CD4-positive, alpha-beta T cell (primary cell): ENCODE data around the gene ENAH. TPM values are rescaled to one million over a fixed set of nuclear protein-coding genes. Genes with fewer than 3 reads are reported as not detected.

ENCODE experiments used
- ATAC-seq: fragments of 200-7000 bp; cut with Tn5 transposase; one replicate; pipeline ENCODE4 v1.10.0; 2022; ENCODE audit warnings: mild to moderate bottlenecking; ENCODE audit not compliant: poor library complexity
- CTCF ChIA-PET: fragments of 350-600 bp; sonication (Branson Sonifier 250); formaldehyde crosslinking; loops from one replicate; lab custom pipeline; 2021; ENCODE audit warnings: antibody characterized with exemption, inconsistent platforms; lab: Charles Lee
- POLR2A ChIA-PET: fragments of 350-600 bp; sonication (Branson Sonifier 250); formaldehyde crosslinking; loops from one replicate; lab custom pipeline; 2021; ENCODE audit warnings: antibody characterized with exemption, inconsistent platforms; lab: Charles Lee
- DNase-seq, 14 experiments: peaks; one replicate each; pipeline ENCODE4 v3.0.0-alpha.2; 2013 to 2020; ENCODE audit warnings: mixed read lengths in 2 of 14
- H3K27ac ChIP-seq, 2 donors: one replicate each; pipeline versions ENCODE4 v1.5.1 to v1.7.0; 2013; ENCODE audit warnings: low read length in 2 of 2, low read depth in 1 of 2, mild to moderate bottlenecking in 1 of 2
- H3K27me3 ChIP-seq, 2 experiments: 1 replicate in 1 of 2; 2 replicates in 1 of 2; pipeline versions ENCODE4 v1.6.1 to v1.7.0; 2013; ENCODE audit warnings: low read length in 2 of 2, control low read depth in 1 of 2, mild to moderate bottlenecking in 1 of 2, moderate library complexity in 1 of 2; ENCODE audit not compliant: insufficient read depth in 2 of 2, control insufficient read depth in 1 of 2
- H3K36me3 ChIP-seq: one replicate; pipeline ENCODE4 v1.6.1; 2013; ENCODE audit warnings: low read length, control low read depth; ENCODE audit not compliant: insufficient read depth
- H3K4me1 ChIP-seq: one replicate; pipeline ENCODE4 v1.6.1; 2013; ENCODE audit warnings: low read length, control low read depth; ENCODE audit not compliant: insufficient read depth
- H3K4me3 ChIP-seq: one replicate; pipeline ENCODE4 v1.5.1; 2013; ENCODE audit warnings: mild to moderate bottlenecking, low read length, moderate library complexity
- H3K9me3 ChIP-seq, 2 experiments: 1 replicate in 1 of 2; 2 replicates in 1 of 2; pipeline versions ENCODE4 v1.6.1 to v1.7.0; 2013; ENCODE audit warnings: low read length in 2 of 2, mild to moderate bottlenecking in 2 of 2, control low read depth in 1 of 2, moderate library complexity in 1 of 2; ENCODE audit not compliant: control insufficient read depth in 1 of 2, insufficient read depth in 1 of 2
- H3K27ac Mint-ChIP-seq: one replicate; pipeline ENCODE4 v1.8.0; 2020; ENCODE audit warnings: mixed read lengths
- H3K27me3 Mint-ChIP-seq: one replicate; pipeline ENCODE4 v1.8.0; 2021; ENCODE audit warnings: mixed read lengths
- H3K36me3 Mint-ChIP-seq: one replicate; pipeline ENCODE4 v1.8.0; 2021; ENCODE audit warnings: low read depth, mixed read lengths
- H3K4me1 Mint-ChIP-seq: one replicate; pipeline ENCODE4 v1.8.0; 2021; ENCODE audit warnings: low read depth, mixed read lengths
- H3K4me3 Mint-ChIP-seq: one replicate; pipeline ENCODE4 v1.8.0; 2020; ENCODE audit warnings: mild to moderate bottlenecking, mixed read lengths
- H3K9me3 Mint-ChIP-seq: one replicate; pipeline ENCODE4 v1.8.0; 2020; ENCODE audit warnings: mixed read lengths
- intact Hi-C, 2 experiments: fragments of 100-400 bp; cut with DNase I in 1 of 2; cut with micrococcal nuclease in 1 of 2; formaldehyde crosslinking; loops; one replicate each; pipeline versions ENCODE4 v1.15.1 to v1.9.0; 2023 to 2025; cut with DNase I, micrococcal nuclease
- total RNA-seq, 174 experiments: library from RNA in 2 of 174; stranded (reverse) in 2 of 174; gene quantifications; one replicate each; pipeline ENCODE4 v1.2.3 and lab custom pipeline; 2021 to 2026
- TF ChIP-seq, protein P1 (sequence below): fragments of 200-600 bp; IDR thresholded peaks from one replicate; pipeline ENCODE4 v1.8.0; 2022; ENCODE audit warnings: antibody characterized with exemption, mild to moderate bottlenecking

The ENAH gene
- total RNA-seq, 2 experiments from 2014 or later = not detected

DNA sequence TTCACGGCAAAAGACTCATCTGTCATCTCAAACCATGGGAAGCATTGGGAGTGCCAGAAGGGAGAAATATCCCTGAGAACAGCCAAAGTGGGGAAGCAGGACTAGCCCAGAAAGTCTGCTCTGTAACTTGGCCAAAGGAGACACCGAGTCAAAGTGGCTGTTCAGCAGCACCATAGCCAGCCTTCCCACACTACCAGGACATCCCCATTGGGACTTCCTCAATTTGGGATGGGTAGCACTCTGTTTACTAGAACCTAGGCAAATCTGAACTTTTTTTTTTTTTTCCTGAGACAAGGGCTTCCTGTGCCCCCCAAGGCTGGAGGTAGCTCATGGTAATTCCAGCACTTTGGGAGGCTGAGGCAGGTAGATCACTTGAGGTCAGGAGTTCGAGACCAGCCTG is 93.0 kb downstream of the ENAH start:
- Mint-ChIP-seq H3K27me3 (peaks cover 14% of the 10 kb centered on the region), H3K36me3 (no peaks in the 10 kb centered on the region), H3K27ac (no peak overlapping the region), H3K4me3 (no peak overlapping the region), H3K9me3 (no peaks in the 10 kb centered on the region), H3K4me1 (no peaks in the 10 kb centered on the region)
- ChIA-PET POLR2A (no interaction called here), CTCF (interaction anchor here (1.2 kb wide), 1 partner anchor 10 kb away, joined by 3 read pairs; no protein-coding TSS in a partner anchor)
- Histone ChIP-seq H3K27ac (no peak overlapping the region), H3K27me3 (peaks cover 0 to 6% of the 10 kb centered on the region in 2 experiments), H3K9me3 (no peaks in the 10 kb centered on the region), H3K4me3 (no peak overlapping the region), H3K4me1 (no peaks in the 10 kb centered on the region), H3K36me3 (no peaks in the 10 kb centered on the region)
- no peak for ATAC-seq
- intact Hi-C loops = loop anchor here in 1 of 2 experiments (10.0 kb wide), 1 partner anchor 285 kb away; no protein-coding TSS in a partner anchor
- no peak for DNase-seq
- TF ChIP-seq, protein P1, sequence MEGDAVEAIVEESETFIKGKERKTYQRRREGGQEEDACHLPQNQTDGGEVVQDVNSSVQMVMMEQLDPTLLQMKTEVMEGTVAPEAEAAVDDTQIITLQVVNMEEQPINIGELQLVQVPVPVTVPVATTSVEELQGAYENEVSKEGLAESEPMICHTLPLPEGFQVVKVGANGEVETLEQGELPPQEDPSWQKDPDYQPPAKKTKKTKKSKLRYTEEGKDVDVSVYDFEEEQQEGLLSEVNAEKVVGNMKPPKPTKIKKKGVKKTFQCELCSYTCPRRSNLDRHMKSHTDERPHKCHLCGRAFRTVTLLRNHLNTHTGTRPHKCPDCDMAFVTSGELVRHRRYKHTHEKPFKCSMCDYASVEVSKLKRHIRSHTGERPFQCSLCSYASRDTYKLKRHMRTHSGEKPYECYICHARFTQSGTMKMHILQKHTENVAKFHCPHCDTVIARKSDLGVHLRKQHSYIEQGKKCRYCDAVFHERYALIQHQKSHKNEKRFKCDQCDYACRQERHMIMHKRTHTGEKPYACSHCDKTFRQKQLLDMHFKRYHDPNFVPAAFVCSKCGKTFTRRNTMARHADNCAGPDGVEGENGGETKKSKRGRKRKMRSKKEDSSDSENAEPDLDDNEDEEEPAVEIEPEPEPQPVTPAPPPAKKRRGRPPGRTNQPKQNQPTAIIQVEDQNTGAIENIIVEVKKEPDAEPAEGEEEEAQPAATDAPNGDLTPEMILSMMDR = no peak

DNA sequence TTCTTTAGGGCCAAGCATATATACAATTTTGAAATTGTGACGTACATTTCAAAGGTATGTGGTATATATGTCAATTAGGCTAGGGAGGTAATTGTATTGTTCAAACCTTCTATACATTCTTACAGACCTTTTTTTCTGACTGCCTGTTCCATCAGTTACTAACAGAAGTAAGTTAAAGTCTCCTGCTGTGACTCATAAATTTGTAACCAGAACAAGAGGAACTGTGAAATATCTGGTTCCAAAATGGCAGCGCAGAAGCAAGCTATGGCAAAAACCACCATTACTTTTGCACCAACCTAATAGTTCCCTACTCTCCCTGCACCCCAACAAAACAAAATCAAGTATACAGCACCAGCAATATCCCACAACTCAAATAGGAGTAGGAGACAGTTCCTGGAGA is 93.6 kb downstream of the ENAH start:
- Histone ChIP-seq H3K36me3 (no peaks in the 10 kb centered on the region), H3K27ac (no peak overlapping the region), H3K4me3 (no peak overlapping the region), H3K4me1 (no peaks in the 10 kb centered on the region), H3K9me3 (no peaks in the 10 kb centered on the region), H3K27me3 (peaks cover 0 to 6% of the 10 kb centered on the region in 2 experiments)
- H3K27me3 Mint-ChIP-seq = peaks cover 14% of the 10 kb centered on the region
- ChIA-PET CTCF (no interaction called here), POLR2A (no interaction called here)
- DNase-seq (no peak), ATAC-seq (no peak)
- no peaks in the 10 kb centered on the region for H3K36me3 Mint-ChIP-seq
- intact Hi-C loops = loop anchor here in 1 of 2 experiments (10.0 kb wide), 1 partner anchor 285 kb away; no protein-coding TSS in a partner anchor
- no peak overlapping the region for H3K27ac Mint-ChIP-seq
- TF ChIP-seq, protein P1 = no peak
- no peak overlapping the region for H3K4me3 Mint-ChIP-seq
- no peaks in the 10 kb centered on the region for H3K4me1 Mint-ChIP-seq
- no peaks in the 10 kb centered on the region for H3K9me3 Mint-ChIP-seq

DNA sequence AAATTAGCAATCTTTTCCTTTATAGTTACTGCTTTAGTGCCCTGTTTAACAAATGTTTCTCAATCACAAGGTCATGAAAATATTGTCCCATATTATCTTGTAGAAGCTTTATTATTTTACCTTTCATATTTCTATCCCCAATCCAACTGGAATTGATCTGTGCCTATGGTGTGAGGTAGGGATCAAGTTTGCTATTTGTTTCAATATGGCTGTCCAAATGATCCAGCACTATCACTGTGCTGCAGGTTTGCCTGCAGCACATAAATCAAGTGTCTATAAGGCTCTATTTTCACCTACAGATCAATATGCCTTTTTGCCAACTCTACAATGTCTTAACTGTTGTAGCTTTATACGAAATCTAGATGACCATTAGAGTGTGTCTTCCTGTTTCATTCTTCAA is 96.2 kb downstream of the ENAH start:
- H3K9me3 ChIP-seq = no peaks in the 10 kb centered on the region
- no peaks in the 10 kb centered on the region for H3K4me1 ChIP-seq
- CTCF ChIA-PET = no interaction called here
- Mint-ChIP-seq H3K27me3 (peaks cover 11% of the 10 kb centered on the region), H3K4me3 (no peak overlapping the region), H3K4me1 (no peaks in the 10 kb centered on the region), H3K36me3 (no peaks in the 10 kb centered on the region), H3K27ac (no peak overlapping the region), H3K9me3 (no peaks in the 10 kb centered on the region)
- intact Hi-C loops = loop anchor here in 1 of 2 experiments (10.0 kb wide), 1 partner anchor 288 kb away; no protein-coding TSS in a partner anchor
- POLR2A ChIA-PET = no interaction called here
- ATAC-seq = no peak
- no peak overlapping the region for H3K27ac ChIP-seq
- peaks cover 0 to 6% of the 10 kb centered on the region in 2 experiments for H3K27me3 ChIP-seq
- no peaks in the 10 kb centered on the region for H3K36me3 ChIP-seq
- H3K4me3 ChIP-seq = no peak overlapping the region
- DNase-seq = no peak
- TF ChIP-seq, protein P1 = no peak
